Astrocyte (in vitro differentiated cells and primary cell): ENCODE measurements around the gene LRRK2.
"Not testable (repeated sequence)": the region's sequence is repeated elsewhere in the genome, so short reads cannot be mapped to it uniquely, and the experiment has no call there.

Source experiments
- EZH2 ChIP-seq: IDR thresholded peaks from 2 replicates; pipeline ENCODE4 v1.6.1; 2012; ENCODE audit warnings: mild to moderate bottlenecking, low read length, inconsistent platforms; ENCODE audit not compliant: insufficient read depth
- TF ChIP-seq, protein P1 (sequence below): IDR thresholded peaks from 2 replicates; pipeline ENCODE4 v1.5.1; 2011; ENCODE audit warnings: low read depth, mild to moderate bottlenecking, inconsistent platforms, low read length, moderate library complexity; ENCODE audit not compliant: insufficient read depth

DNA sequence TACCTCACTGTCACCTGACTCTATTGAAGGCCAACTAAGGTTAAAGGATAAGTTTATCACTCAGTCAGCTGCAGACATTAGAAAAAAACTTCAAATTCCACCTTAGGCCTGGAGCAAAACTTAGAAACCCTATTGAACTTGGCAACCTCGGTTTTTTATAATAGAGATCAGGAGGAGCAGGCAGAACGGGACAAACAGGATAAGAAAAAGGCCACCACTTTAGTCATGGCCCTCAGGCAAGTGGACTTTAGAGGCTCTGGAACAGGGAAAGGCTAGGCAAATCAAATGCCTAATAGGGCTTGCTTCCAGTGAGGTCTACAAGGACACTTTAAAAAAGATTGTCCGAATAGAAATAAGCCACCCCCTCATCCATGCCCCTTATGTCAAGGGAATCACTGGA lies 162.5 kb downstream of the LRRK2 start:
- TF ChIP-seq EZH2: not testable (repeated sequence)
- TF ChIP-seq, protein P1, sequence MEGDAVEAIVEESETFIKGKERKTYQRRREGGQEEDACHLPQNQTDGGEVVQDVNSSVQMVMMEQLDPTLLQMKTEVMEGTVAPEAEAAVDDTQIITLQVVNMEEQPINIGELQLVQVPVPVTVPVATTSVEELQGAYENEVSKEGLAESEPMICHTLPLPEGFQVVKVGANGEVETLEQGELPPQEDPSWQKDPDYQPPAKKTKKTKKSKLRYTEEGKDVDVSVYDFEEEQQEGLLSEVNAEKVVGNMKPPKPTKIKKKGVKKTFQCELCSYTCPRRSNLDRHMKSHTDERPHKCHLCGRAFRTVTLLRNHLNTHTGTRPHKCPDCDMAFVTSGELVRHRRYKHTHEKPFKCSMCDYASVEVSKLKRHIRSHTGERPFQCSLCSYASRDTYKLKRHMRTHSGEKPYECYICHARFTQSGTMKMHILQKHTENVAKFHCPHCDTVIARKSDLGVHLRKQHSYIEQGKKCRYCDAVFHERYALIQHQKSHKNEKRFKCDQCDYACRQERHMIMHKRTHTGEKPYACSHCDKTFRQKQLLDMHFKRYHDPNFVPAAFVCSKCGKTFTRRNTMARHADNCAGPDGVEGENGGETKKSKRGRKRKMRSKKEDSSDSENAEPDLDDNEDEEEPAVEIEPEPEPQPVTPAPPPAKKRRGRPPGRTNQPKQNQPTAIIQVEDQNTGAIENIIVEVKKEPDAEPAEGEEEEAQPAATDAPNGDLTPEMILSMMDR: not testable (repeated sequence)
